Spleen (tissue), 11 donors: ENCODE measurements around the gene SINHCAF. TPM values are rescaled to one million over a fixed set of nuclear protein-coding genes. Genes with fewer than 3 reads are reported as not detected.

ENCODE experiments used
- DNase-seq: peaks from one replicate; pipeline ENCODE4 v3.0.0-alpha.2; 2020
- H3K27ac ChIP-seq, 8 donors: fragments of 200-600 bp; sonication (generic) in 7 of 8; 1 replicate in 4 of 8; 2 replicates in 4 of 8; pipeline versions ENCODE4 v1.5.0 to v1.8.0; 2016 to 2021; ENCODE audit warnings: inconsistent platforms in 4 of 8, mild to moderate bottlenecking in 4 of 8, moderate library complexity in 1 of 8
- H3K27me3 ChIP-seq, 7 donors: fragments of 200-600 bp; sonication (generic) in 6 of 7; replicated peaks in 1 of 7; 1 replicate in 4 of 7; 2 replicates in 3 of 7; pipeline versions ENCODE4 v1.5.0 to v1.8.0; 2016 to 2021; ENCODE audit warnings: inconsistent platforms in 3 of 7, mild to moderate bottlenecking in 1 of 7
- H3K36me3 ChIP-seq, 6 donors: fragments of 200-600 bp; sonication (generic) in 5 of 6; 1 replicate in 4 of 6; 2 replicates in 2 of 6; pipeline versions ENCODE4 v1.5.0 to v1.8.0; 2016 to 2021; ENCODE audit warnings: inconsistent platforms in 2 of 6
- H3K4me1 ChIP-seq, 6 donors: fragments of 200-600 bp; sonication (generic) in 5 of 6; 1 replicate in 3 of 6; 2 replicates in 3 of 6; pipeline versions ENCODE4 v1.5.0 to v1.8.0; 2016 to 2021; ENCODE audit warnings: inconsistent platforms in 3 of 6
- H3K4me3 ChIP-seq, 8 donors: fragments of 200-600 bp; sonication (generic) in 7 of 8; 1 replicate in 4 of 8; 2 replicates in 4 of 8; pipeline versions ENCODE4 v1.5.0 to v1.8.0; 2016 to 2021; ENCODE audit warnings: inconsistent platforms in 4 of 8, mild to moderate bottlenecking in 4 of 8, moderate library complexity in 2 of 8
- H3K9me3 ChIP-seq, 8 donors: fragments of 200-600 bp; sonication (generic) in 7 of 8; 1 replicate in 4 of 8; 2 replicates in 4 of 8; pipeline versions ENCODE4 v1.5.0 to v1.8.0; 2016 to 2021; ENCODE audit warnings: inconsistent platforms in 4 of 8
- POLR2A ChIP-seq, 3 donors: fragments of 450-650 bp; IDR thresholded peaks; one replicate each; pipeline ENCODE4 v1.5.1; 2017; ENCODE audit warnings: antibody characterized with exemption in 3 of 3, mild to moderate bottlenecking in 1 of 3
- POLR2AphosphoS5 ChIP-seq, 3 donors: sonication (generic); formaldehyde crosslinking; IDR thresholded peaks; one replicate each; pipeline ENCODE4 v1.5.1; 2017; ENCODE audit warnings: antibody characterized with exemption in 3 of 3
- WGBS, 5 donors: extraction: QIAGEN DNeasy Blood & Tissue Kit in 3 of 5; methylation state at CpG; one replicate each; pipeline versions ENCODE4 v1.1.5 to v1.1.7; 2013 to 2018; 5-methylcytosine and 5-hydroxymethylcytosine counted together
- intact Hi-C: fragments of 100-400 bp; cut with DNase I; formaldehyde crosslinking; loops from one replicate; pipeline ENCODE4 v1.15.0; 2023; ENCODE audit warnings: low total_unique reads
- polyA plus RNA-seq, 3 donors: library from polyadenylated mRNA; stranded (reverse); fragments of 200-250 nt; gene quantifications; one replicate each; pipeline ENCODE4 v1.2.1, GENCODE V29; 2013
- total RNA-seq, 7 donors: library from RNA; depleted of rRNA in 3 of 7; stranded (reverse); fragments of >200 nt in 3 of 7; fragmentation: NEBNext Ultra II Directional in 4 of 7; extraction: Animal tissue kit (Norgen Biotek cat#: 25700) in 4 of 7; gene quantifications; one replicate each; pipeline versions ENCODE4 v1.1.0 to v1.2.1, GENCODE V29; 2016 to 2021
- TF ChIP-seq, protein P1 (sequence below), 11 experiments: fragments of 200-600 bp in 7 of 11; fragments of 450-650 bp in 4 of 11; sonication (generic) in 4 of 11; IDR thresholded peaks in 8 of 11; conservative IDR thresholded peaks in 3 of 11; 1 replicate in 7 of 11; 2 replicates in 4 of 11; pipeline versions ENCODE4 v1.4.0 to v1.8.0; 2016 to 2021; ENCODE audit warnings: antibody characterized with exemption in 11 of 11, inconsistent platforms in 4 of 11, mild to moderate bottlenecking in 1 of 11
- donor health status: healthy with polysubstance abuse.
- donor health status: DM: no; HTN: no; CAD: no; lungs with moderate emphysema.
- donor health status: DM: no; HTN: no; CAD: no.
- donor health status: Bipolar disorder and iron deficiency.
- donor health status: healthy.
- donor health status: DM: no; HTN: no; CAD: no.
- donor health status: DM: yes; HTN: yes; CAD: no.

The SINHCAF gene
- total and polyA plus RNA-seq, 10 donors: 28.4 to 121 (median 55.9) TPM

DNA sequence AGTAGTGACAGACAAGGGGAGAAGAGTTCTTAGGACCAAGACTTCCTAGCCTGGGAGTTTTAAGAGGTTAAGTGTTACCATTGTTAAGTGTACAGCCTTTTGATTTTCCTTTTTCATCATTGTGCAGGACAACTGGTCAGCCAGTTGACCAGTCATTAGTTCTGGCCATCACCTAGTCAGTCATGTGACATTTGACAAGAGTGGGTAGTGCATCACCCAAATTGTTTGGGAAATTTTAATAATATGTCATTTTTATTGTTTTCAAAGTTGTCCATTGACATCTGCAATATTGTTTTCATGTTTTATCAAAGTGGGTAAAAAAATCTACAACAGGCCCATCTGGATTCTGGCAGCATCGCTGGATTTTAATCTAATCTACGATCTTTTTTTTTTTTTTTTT is 15.5 kb downstream of the SINHCAF start:
- Histone ChIP-seq H3K27me3 (no peaks in the 10 kb centered on the region), H3K4me3 (no peak overlapping the region), H3K9me3 (no peaks in the 10 kb centered on the region), H3K27ac (no peak overlapping the region), H3K4me1 (peaks cover 0 to 17% (median 7%) of the 10 kb centered on the region in 6 donors), H3K36me3 (peaks cover 0 to 17% (median 0%) of the 10 kb centered on the region in 6 donors)
- no peak for DNase-seq
- 89 to 100% (median 94%) methylated on average over 2 of the region's 2 CpGs for WGBS, 5 donors
- intact Hi-C loops: no loop called here
- TF ChIP-seq, protein P1, sequence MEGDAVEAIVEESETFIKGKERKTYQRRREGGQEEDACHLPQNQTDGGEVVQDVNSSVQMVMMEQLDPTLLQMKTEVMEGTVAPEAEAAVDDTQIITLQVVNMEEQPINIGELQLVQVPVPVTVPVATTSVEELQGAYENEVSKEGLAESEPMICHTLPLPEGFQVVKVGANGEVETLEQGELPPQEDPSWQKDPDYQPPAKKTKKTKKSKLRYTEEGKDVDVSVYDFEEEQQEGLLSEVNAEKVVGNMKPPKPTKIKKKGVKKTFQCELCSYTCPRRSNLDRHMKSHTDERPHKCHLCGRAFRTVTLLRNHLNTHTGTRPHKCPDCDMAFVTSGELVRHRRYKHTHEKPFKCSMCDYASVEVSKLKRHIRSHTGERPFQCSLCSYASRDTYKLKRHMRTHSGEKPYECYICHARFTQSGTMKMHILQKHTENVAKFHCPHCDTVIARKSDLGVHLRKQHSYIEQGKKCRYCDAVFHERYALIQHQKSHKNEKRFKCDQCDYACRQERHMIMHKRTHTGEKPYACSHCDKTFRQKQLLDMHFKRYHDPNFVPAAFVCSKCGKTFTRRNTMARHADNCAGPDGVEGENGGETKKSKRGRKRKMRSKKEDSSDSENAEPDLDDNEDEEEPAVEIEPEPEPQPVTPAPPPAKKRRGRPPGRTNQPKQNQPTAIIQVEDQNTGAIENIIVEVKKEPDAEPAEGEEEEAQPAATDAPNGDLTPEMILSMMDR (IDR thresholded peaks at IDR 0.05 in 8 of 11, conservative IDR thresholded peaks at IDR 0.05 in 3 of 11): no peak
- TF ChIP-seq POLR2A (IDR thresholded peaks at IDR 0.05): no peak

DNA sequence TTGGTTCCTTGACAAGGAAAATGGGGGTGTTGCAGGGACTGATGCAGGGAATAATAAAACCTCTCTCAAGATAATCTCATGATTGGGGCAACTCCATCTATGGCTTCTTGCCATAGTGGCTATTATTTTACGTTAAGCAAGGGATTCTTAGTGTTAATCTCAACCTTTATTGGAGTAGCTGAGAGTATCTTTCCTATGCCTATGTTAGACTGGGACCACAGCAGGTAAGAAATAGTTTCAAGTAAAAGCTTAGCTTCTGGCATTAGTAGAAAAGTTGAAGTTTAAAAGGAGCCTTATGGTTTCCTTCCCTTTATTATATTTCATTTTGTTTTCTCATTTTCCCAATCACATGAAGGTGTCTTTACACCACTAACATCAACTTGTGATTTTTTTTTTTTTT is 16.7 kb downstream of the SINHCAF start:
- intact Hi-C loops: no loop called here
- Histone ChIP-seq H3K27me3 (no peaks in the 10 kb centered on the region), H3K36me3 (peaks cover 0 to 29% (median 4%) of the 10 kb centered on the region in 6 donors), H3K9me3 (no peaks in the 10 kb centered on the region), H3K4me3 (no peak overlapping the region), H3K27ac (no peak overlapping the region), H3K4me1 (peaks cover 0 to 5% (median under 1%) of the 10 kb centered on the region in 6 donors)
- WGBS, 5 donors: 86 to 98% (median 94%) methylated on average over 1 of the region's 1 CpG
- TF ChIP-seq POLR2AphosphoS5 (IDR thresholded peaks at IDR 0.05) (no peak), POLR2A (IDR thresholded peaks at IDR 0.05) (no peak)
- TF ChIP-seq, protein P1 (IDR thresholded peaks at IDR 0.05 in 8 of 11, conservative IDR thresholded peaks at IDR 0.05 in 3 of 11): no peak
- DNase-seq: no peak

DNA sequence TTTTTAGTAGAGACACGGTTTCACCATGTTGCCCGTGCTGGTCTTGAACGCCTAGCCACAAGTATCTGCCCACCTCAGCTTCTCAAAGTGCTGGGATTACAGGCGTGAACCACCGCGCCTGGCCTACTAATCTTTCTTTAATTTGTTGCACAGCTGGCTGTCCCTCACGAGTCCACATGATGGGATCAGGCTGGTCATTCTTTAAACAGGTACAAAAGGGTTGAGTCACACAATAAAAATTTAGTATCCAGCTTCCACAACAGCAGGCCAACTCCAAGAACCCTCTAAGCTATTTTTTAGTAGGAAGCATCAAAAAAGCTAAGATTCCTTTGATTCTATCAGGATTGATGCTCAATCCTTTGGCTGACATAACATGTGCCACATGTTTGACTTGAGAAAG is 17.8 kb downstream of the SINHCAF start:
- H3K4me1 ChIP-seq: no peaks in the 10 kb centered on the region
- DNase-seq: no peak
- TF ChIP-seq POLR2A (IDR thresholded peaks at IDR 0.05): no peak
- no peak for TF ChIP-seq POLR2AphosphoS5 (IDR thresholded peaks at IDR 0.05)
- TF ChIP-seq, protein P1 (IDR thresholded peaks at IDR 0.05 in 8 of 11, conservative IDR thresholded peaks at IDR 0.05 in 3 of 11): no peak
- no peak overlapping the region for H3K27ac ChIP-seq
- WGBS, 5 donors: 88 to 95% (median 90%) methylated on average over 7 of the region's 7 CpGs
- H3K4me3 ChIP-seq: no peak overlapping the region
- peaks cover 0 to 41% (median 15%) of the 10 kb centered on the region in 6 donors for H3K36me3 ChIP-seq
- H3K27me3 ChIP-seq: no peaks in the 10 kb centered on the region
- H3K9me3 ChIP-seq: no peaks in the 10 kb centered on the region
- intact Hi-C loops: no loop called here

DNA sequence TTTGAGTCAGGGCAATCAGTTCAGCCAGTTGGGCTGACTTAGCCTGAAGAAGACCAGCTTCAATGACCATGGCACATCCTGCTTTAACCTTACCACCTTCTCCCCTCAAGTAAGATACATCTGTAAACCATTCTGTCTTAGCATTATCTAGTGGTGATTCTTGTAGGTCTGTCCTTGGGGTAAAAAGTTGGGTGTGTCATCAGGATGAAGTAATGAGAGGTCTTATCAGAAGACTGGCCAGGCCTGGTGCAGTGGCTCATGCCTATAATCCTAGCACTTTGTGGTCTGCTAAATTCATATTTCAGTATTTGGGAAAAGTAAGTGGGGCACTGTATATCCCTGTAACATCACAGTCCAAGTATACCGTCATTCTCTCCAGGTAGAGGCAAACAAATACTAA is 19.1 kb downstream of the SINHCAF start:
- no peak for TF ChIP-seq POLR2A (IDR thresholded peaks at IDR 0.05)
- no peak for TF ChIP-seq POLR2AphosphoS5 (IDR thresholded peaks at IDR 0.05)
- TF ChIP-seq, protein P1 (IDR thresholded peaks at IDR 0.05 in 8 of 11, conservative IDR thresholded peaks at IDR 0.05 in 3 of 11): no peak
- Histone ChIP-seq H3K4me3 (no peak overlapping the region), H3K4me1 (peaks cover 0 to under 1% (median 0%) of the 10 kb centered on the region in 6 donors), H3K36me3 (peaks cover 0 to 50% (median 20%) of the 10 kb centered on the region in 6 donors), H3K27ac (no peak overlapping the region), H3K27me3 (no peaks in the 10 kb centered on the region), H3K9me3 (no peaks in the 10 kb centered on the region)
- DNase-seq: no peak
- intact Hi-C loops: no loop called here
- WGBS, 5 donors: 86 to 100% (median 96%) methylated on average over 1 of the region's 1 CpG
